Measurements from ENCODE around the gene NPY2R.

NPY2R gene

GRCh38 chr4:155248002-155248896 lies 39.8 kb downstream of the NPY2R start:
- Histone ChIP-seq H3K9me3 (ENCODE audit: low read length) (no peaks in the 10 kb centered on the region), H3K9ac (ENCODE audit: low read length) (no peak overlapping the region), H3K4me3 (ENCODE audit: low read depth, low read length, poor library complexity, severe bottlenecking) (no peak overlapping the region), H3K27ac (ENCODE audit: low read depth, low read length, poor library complexity, severe bottlenecking) (no peak overlapping the region), H4K20me1 (ENCODE audit: insufficient read depth, low read length) (no peaks in the 10 kb centered on the region), H3K4me1 (ENCODE audit: insufficient read depth, low read length, severe bottlenecking) (no peaks in the 10 kb centered on the region), H3K36me3 (ENCODE audit: insufficient read depth, low read length) (no peaks in the 10 kb centered on the region), H3F3A (ENCODE audit: insufficient read depth, low read length) (no peaks in the 10 kb centered on the region), H2AFZ (ENCODE audit: low read length) (no peak overlapping the region), H3K4me2 (ENCODE audit: low read length) (no peak overlapping the region), H3K9me2 (ENCODE audit: low read depth, low read length) (no peaks in the 10 kb centered on the region), H3K27me3 (ENCODE audit: insufficient read depth, low read length) (no peaks in the 10 kb centered on the region), H3K79me2 (ENCODE audit: insufficient read depth, low read length) (no peaks in the 10 kb centered on the region)
- TF ChIP-seq EZH2 (IDR thresholded peaks at IDR 0.05; ENCODE audit: borderline replicate concordance, low read length), result no peak
- TF ChIP-seq, protein P1, sequence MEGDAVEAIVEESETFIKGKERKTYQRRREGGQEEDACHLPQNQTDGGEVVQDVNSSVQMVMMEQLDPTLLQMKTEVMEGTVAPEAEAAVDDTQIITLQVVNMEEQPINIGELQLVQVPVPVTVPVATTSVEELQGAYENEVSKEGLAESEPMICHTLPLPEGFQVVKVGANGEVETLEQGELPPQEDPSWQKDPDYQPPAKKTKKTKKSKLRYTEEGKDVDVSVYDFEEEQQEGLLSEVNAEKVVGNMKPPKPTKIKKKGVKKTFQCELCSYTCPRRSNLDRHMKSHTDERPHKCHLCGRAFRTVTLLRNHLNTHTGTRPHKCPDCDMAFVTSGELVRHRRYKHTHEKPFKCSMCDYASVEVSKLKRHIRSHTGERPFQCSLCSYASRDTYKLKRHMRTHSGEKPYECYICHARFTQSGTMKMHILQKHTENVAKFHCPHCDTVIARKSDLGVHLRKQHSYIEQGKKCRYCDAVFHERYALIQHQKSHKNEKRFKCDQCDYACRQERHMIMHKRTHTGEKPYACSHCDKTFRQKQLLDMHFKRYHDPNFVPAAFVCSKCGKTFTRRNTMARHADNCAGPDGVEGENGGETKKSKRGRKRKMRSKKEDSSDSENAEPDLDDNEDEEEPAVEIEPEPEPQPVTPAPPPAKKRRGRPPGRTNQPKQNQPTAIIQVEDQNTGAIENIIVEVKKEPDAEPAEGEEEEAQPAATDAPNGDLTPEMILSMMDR (IDR thresholded peaks at IDR 0.05; ENCODE audit: low read length), result no peak

DNA sequence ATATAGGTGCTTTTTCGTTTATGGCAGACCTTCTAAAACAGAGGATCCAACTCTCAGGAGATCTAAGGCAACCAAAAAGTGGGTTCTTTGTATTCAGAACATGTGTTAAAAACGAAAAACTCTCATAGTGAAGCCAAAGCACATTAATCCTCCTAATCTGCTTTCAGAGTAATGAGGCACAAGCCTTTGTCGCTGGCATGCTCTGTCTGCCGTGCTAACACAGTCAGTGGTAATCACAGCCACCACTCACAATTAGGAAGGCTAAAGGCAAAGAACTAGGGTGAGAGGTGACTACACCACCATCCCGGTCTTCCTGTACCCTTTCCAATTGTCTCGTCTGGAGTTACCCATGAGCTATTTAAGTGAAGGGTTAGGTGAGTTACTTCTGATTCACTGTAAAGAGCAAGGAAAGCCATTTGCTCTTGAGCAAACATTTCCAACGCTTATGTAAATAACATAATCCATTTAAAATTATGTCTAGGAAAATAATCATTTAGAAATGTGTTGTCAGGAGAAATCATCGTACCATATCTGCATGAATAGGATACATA lies 40.7 kb downstream of the NPY2R start:
- H4K20me1 ChIP-seq (ENCODE audit: insufficient read depth, low read length), result no peaks in the 10 kb centered on the region
- H3K9ac ChIP-seq (ENCODE audit: low read length), result no peak overlapping the region
- H3K9me2 ChIP-seq (ENCODE audit: low read depth, low read length), result no peaks in the 10 kb centered on the region
- H3K9me3 ChIP-seq (ENCODE audit: low read length), result no peaks in the 10 kb centered on the region
- no peaks in the 10 kb centered on the region for H3K79me2 ChIP-seq (ENCODE audit: insufficient read depth, low read length)
- H3F3A ChIP-seq (ENCODE audit: insufficient read depth, low read length), result no peaks in the 10 kb centered on the region
- no peak overlapping the region for H3K4me2 ChIP-seq (ENCODE audit: low read length)
- H3K4me1 ChIP-seq (ENCODE audit: insufficient read depth, low read length, severe bottlenecking), result no peaks in the 10 kb centered on the region
- no peak overlapping the region for H2AFZ ChIP-seq (ENCODE audit: low read length)
- TF ChIP-seq, protein P1 (IDR thresholded peaks at IDR 0.05; ENCODE audit: low read length), result no peak
- no peak for TF ChIP-seq EZH2 (IDR thresholded peaks at IDR 0.05; ENCODE audit: borderline replicate concordance, low read length)
- H3K36me3 ChIP-seq (ENCODE audit: insufficient read depth, low read length), result no peaks in the 10 kb centered on the region
- H3K27ac ChIP-seq (ENCODE audit: low read depth, low read length, poor library complexity, severe bottlenecking), result no peak overlapping the region
- no peaks in the 10 kb centered on the region for H3K27me3 ChIP-seq (ENCODE audit: insufficient read depth, low read length)
- no peak overlapping the region for H3K4me3 ChIP-seq (ENCODE audit: low read depth, low read length, poor library complexity, severe bottlenecking)

GRCh38 chr4:155252327-155252726 lies 43.9 kb downstream of the NPY2R start:
- H4K20me1 ChIP-seq (ENCODE audit: insufficient read depth, low read length), result no peaks in the 10 kb centered on the region
- H3K27ac ChIP-seq (ENCODE audit: low read depth, low read length, poor library complexity, severe bottlenecking), result no peak overlapping the region
- H3K4me3 ChIP-seq (ENCODE audit: low read depth, low read length, poor library complexity, severe bottlenecking), result no peak overlapping the region
- H3K4me1 ChIP-seq (ENCODE audit: insufficient read depth, low read length, severe bottlenecking), result no peaks in the 10 kb centered on the region
- H3K4me2 ChIP-seq (ENCODE audit: low read length), result no peak overlapping the region
- H3K9me3 ChIP-seq (ENCODE audit: low read length), result no peaks in the 10 kb centered on the region
- no peaks in the 10 kb centered on the region for H3F3A ChIP-seq (ENCODE audit: insufficient read depth, low read length)
- no peak overlapping the region for H3K9ac ChIP-seq (ENCODE audit: low read length)
- H3K27me3 ChIP-seq (ENCODE audit: insufficient read depth, low read length), result no peaks in the 10 kb centered on the region
- no peaks in the 10 kb centered on the region for H3K36me3 ChIP-seq (ENCODE audit: insufficient read depth, low read length)
- no peaks in the 10 kb centered on the region for H3K9me2 ChIP-seq (ENCODE audit: low read depth, low read length)
- no peak overlapping the region for H2AFZ ChIP-seq (ENCODE audit: low read length)
- H3K79me2 ChIP-seq (ENCODE audit: insufficient read depth, low read length), result no peaks in the 10 kb centered on the region
- TF ChIP-seq, protein P1 (IDR thresholded peaks at IDR 0.05; ENCODE audit: low read length), result no peak
- TF ChIP-seq EZH2 (IDR thresholded peaks at IDR 0.05; ENCODE audit: borderline replicate concordance, low read length), result no peak
